NCI-H524 (cell line): ENCODE data around the gene CDC14B.
"Not testable (repeated sequence)": the region's sequence is repeated elsewhere in the genome, so short reads cannot be mapped to it uniquely, and the experiment has no call there.

Experiments
- DNase-seq, 2 experiments: peaks; one replicate each; lab custom pipeline; 2025; lab: John Stamatoyannopoulos, UW

CDC14B gene

DNA sequence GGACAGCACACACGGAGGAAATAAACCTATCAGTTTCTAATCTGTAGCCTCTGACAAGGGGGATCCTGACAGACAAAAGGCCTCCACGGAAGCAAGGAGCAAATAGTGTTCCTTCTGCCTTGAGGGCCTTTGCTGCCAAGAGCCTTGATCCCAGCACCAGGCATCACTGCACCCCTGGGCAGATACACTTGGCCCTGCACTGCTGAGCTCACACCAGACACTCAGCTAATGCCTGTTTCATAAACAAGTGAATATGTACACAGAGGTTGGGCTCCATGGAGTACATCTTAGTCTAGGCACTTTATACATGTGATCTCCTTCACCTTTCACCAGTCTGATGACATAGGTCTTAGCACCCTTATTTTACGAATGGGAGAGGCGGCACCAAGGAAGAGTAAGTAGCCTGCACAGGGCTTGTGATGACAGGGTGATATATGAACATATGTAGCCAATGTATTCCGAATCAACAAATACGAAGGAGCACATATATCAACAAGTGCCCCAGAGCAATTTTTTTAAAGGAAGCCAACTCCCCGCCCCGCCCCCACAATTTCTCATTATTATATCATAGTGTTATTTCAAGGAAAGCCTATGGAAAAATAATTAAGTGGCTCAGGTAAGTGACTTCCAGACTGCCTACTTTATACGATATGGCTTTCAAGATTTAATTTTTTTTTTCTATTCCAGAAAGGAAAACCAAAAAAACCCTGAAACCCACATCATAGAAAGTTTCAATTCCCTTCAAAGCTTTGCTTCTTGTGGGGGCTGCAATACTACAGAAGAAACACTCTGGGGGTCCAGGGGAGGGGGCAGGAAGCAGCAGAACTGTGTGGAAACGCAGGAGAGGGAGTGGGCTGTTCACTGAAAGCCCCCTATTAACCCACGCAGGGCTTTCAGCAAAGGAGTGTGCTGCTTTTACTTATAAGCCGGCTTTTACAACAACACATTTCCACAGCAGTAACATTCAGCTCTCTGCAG lies 32.0 kb downstream of the CDC14B start:
- no peak for DNase-seq

- DNase-seq = no peak
Observed at GRCh38 chr9:96585426-96585825, 34.2 kb downstream of the CDC14B start.

DNA sequence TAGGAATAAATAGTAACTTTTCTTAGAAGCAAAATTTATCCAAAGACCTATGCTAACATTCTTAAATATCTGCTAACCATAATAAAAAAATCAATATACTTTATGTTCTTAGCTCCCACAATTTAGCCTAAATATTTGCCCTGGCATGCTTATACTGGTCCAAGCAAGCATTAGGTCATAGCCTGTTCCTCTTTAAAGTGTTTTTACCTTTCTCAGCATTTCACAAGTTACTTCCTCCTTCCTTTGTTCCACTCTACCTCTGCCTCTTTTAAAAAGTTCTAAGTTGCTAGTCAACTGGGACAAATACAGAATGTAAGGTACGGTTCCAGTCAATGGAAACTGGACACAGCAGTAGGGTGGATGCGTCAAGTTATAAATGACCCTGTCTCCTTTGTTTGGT lies 37.4 kb downstream of the CDC14B start:
- DNase-seq = not testable (repeated sequence)

DNA sequence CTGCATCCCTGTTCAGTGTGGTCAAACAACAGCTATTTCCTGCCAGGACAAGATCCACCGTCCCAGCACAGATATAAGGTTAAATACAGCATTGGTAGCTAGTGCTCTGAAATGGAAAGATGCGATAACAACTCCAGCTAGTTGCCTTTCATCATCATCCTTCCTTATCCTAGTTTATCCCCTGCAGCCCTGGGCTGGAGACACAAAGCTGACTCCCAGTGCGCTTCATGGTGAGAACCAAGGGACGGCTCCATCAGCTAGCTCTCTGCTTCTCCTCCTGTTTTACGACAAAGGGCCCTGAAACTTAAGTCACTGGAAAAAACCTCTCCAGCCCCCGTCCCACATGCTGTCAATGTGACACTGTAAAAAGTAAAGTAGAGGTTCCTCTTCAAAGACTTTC lies 37.9 kb downstream of the CDC14B start:
- no peak for DNase-seq

DNA sequence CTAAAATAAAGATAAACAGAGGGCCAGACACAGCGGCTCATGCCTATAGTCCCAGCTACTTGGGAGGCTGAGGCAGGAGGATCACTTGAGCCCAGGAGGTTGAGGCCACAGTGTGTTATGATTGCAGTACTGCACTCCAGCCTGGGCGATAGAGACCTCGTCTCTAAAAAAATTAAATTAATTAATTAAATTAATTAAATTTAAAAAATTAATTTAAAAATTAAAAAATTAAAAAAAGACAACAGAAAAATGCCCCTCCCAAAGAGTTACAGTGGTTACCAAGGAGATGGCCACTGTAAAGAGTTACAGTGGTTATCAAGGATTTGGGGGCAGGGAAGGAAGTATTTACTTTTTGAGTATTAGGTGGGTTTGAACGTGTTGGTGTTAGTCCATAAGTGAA lies 38.3 kb downstream of the CDC14B start:
- DNase-seq = no peak

GRCh38 chr9:96574931-96575351 lies 44.7 kb downstream of the CDC14B start:
- DNase-seq = no peak

DNA sequence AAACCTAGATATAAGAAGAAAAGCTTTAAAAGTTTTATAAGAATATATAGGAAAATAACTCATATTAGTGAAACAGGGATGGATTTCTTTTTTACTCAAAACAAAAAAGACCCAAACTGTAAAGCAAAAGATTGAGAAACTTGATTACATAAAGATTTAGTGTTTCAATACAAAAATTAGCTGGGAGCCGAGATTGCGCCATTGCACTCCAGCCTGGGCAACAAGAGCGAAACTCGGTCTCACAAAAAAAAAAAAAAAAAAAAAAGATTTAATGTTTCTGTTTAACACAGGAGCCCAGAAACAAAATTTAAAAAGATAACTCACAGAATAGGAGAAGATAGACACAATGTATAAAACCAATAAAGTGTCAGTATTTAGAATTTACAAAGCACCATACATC lies 45.2 kb downstream of the CDC14B start:
- DNase-seq = no peak

DNA sequence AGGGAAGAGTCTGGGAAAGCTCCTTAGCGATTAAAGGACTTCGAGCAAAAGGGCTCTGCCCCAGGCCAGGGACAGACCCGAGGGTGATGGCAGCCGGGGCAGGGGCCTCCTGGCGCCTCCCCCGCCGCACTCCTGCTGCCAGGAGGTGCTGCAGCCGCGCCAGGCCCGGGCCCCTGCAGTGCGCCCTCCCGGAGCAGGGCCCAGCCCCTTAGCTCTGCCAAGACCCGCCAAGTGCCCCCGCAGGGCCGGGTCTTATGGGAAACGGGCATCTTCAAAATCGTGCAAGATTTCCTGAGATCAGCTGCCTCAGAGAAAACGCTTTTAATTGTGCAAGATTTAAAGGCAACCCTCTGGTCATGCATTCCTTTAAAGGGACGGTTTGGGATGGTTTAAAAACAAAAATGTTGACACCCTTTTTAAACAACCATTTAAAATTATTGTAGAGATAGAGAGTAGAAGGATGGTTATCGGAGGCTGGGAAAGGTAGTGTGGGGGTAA lies 52.4 kb downstream of the CDC14B start:
- DNase-seq = peak; percentile 31 to 50

DNA sequence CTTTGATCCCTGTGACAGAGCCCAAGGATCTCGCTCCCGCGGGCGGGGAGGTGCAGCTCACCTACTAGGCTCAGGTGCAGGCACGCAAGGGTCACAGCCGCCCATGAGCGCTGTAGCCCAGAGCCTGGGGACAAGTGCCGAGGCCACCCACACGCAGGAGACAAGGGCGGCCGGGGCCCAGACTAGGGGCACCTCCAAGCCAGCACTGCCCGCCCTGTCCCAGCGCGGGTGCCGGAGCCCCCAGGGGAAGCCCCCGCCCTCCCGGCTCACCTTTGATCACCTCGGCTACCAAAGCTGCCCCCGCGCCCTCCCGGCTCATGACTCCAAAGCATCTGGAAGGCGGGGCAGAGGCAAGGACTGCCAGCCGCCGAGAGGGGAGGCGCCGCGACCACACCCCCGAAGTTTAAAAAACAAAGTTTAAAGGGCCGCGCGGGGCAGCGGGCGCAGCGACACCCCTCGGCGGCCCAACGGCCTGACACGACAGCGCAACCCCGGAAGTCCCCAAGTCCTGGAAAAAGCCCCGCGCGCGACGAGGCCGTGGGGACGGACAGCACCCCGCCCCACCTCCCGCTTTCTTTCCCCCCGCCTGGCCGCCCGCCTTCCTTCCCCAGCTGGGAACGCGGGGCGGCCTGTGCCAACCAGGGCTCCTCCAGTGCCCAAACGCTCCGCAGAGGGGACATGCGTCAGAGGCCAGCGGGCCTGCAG lies 53.0 kb downstream of the CDC14B start:
- peak in 1 of 2 experiments; percentile 51 for DNase-seq

GRCh38 chr9:96565671-96566497 lies 53.8 kb downstream of the CDC14B start:
- no peak for DNase-seq

DNA sequence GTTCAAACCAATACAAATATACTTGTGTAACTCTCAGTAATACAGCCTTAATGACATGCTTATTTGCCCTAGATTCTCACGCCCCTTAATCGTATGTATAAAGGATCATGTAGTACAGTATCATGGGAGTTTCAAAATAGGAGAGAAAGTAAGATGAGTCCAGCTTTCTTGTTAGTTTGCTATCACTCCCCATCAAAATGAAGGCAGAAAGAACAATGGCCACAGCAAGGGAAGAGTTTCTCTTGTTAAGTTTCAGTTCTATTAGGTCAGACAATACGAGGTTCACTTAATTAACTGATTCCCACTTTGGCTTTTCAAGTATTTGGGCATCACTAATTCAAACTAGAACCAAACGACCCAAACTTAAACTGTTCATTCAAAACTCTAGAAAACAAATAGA lies 55.4 kb downstream of the CDC14B start:
- DNase-seq = no peak

DNA sequence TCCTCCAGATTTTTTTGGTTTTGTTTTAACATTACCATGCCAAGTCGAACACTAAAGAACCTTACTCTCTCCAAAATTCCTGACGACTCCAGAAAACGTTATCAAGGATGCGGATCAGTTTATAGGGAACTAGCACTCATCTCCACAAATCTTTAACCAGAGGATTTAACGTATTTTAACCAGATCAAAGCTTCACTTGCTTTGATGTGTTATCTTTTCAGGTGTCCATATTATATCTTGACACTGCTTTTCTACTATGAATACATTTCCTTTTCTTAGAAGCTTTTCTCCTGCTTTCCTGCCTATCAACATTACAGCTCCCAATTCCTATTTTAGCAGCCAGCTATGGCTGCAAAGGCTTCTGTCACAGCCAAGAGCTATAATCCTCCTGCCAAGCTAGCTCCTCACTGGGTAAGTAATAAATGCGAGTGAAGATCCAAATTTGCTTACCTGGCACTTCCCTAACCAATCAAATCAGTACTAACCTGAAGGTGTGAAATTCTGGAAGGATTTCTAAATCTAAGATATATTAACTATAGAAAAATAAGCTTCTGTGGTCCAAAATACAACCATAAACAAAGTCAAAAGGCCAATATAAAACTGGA lies 60.2 kb downstream of the CDC14B start:
- no peak for DNase-seq

GRCh38 chr9:96557921-96558320 lies 61.7 kb downstream of the CDC14B start:
- DNase-seq = no peak

DNA sequence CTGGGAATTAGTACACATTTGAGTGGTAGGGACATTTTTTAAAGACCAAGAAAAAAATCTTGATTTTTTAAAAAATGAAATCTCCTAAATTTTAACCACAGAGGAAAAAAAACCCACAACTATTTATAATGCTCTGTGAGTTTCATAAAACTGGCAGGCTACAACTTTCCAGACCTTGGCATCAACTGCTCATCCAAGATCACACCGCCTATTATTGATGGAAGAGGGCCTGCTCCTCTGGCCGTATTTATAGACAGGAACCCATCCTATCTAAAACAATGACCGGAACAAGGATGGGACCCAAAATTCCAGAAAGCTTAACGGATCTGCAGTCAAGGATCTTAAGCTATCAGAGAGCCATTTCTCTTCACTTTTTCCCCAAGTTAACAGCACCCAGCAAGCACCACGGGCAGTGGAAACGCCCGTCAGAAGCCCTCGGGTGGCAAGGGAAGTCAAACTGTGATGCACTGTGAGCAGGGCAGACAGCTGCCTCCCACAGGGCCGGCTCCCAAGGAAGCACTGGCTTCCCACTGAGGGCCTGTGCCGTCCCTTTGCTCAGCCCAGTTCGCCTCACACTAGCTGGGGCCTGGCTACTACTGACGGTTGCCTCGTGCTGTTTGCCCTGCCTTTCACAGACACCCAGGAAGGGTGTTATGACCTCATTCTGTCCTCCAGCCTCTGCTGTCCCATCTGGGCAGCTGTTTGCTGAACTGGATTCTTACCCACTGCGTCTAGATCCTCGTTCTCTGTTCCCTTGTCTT lies 62.8 kb downstream of the CDC14B start:
- no peak for DNase-seq

GRCh38 chr9:96555567-96556386 lies 63.9 kb downstream of the CDC14B start:
- DNase-seq = no peak

GRCh38 chr9:96554801-96555566 lies 64.7 kb downstream of the CDC14B start:
- no peak for DNase-seq

- no peak for DNase-seq
Observed at GRCh38 chr9:96554326-96554725, 65.3 kb downstream of the CDC14B start.

GRCh38 chr9:96553070-96553469 lies 66.6 kb downstream of the CDC14B start:
- no peak for DNase-seq

DNA sequence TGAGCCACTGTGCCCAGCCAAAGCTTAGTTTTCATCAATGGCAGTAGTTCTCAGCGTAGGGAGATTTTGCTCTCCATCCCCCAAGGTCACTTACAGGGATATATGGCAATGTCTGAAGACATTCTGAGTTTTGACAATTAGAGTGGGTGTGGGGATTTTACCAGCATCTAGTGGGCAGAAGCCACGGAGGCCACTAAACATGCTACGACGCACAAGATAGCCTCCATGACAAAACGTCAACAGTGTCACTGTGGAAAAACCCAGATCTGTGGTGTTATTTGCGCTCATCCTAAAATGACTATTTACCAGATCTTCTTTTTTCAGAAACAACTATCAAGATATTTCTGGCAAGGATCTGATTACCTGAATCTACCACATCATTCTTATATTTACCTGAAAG lies 68.2 kb downstream of the CDC14B start:
- no peak for DNase-seq
